Mesodermal cell (in vitro differentiated cells): ENCODE results near the gene MTG1.

Experiments used
- H3K27ac ChIP-seq: 2 replicates; pipeline ENCODE4 v1.7.0; 2013; ENCODE audit warnings: mild to moderate bottlenecking, low read depth, low read length, moderate library complexity; ENCODE audit not compliant: severe bottlenecking
- H3K36me3 ChIP-seq: 2 replicates; pipeline ENCODE4 v1.7.1; 2013; ENCODE audit warnings: mild to moderate bottlenecking, low read length, moderate library complexity; ENCODE audit not compliant: control insufficient read depth, insufficient read depth
- H3K4me1 ChIP-seq: one replicate; pipeline ENCODE4 v1.7.1; 2013; ENCODE audit warnings: mild to moderate bottlenecking, low read length; ENCODE audit not compliant: insufficient read depth, control insufficient read depth, poor library complexity, severe bottlenecking
- H3K4me3 ChIP-seq: 2 replicates; pipeline ENCODE4 v1.7.0; 2013; ENCODE audit warnings: low read length, control low read depth, mild to moderate bottlenecking; ENCODE audit not compliant: insufficient read depth, poor library complexity, severe bottlenecking; ENCODE audit errors: extremely low read depth
- H3K9me3 ChIP-seq: 2 replicates; pipeline ENCODE4 v1.7.1; 2013; ENCODE audit warnings: mild to moderate bottlenecking, low read length, moderate library complexity; ENCODE audit not compliant: control insufficient read depth
- WGBS, 2 experiments: methylation state at CpG; one replicate each; pipeline ENCODE4 v1.1.5; 2013; ENCODE audit warnings: missing lambda C conversion rate in 2 of 2; ENCODE audit not compliant: insufficient coverage in 2 of 2; 5-methylcytosine and 5-hydroxymethylcytosine counted together

The MTG1 gene

DNA sequence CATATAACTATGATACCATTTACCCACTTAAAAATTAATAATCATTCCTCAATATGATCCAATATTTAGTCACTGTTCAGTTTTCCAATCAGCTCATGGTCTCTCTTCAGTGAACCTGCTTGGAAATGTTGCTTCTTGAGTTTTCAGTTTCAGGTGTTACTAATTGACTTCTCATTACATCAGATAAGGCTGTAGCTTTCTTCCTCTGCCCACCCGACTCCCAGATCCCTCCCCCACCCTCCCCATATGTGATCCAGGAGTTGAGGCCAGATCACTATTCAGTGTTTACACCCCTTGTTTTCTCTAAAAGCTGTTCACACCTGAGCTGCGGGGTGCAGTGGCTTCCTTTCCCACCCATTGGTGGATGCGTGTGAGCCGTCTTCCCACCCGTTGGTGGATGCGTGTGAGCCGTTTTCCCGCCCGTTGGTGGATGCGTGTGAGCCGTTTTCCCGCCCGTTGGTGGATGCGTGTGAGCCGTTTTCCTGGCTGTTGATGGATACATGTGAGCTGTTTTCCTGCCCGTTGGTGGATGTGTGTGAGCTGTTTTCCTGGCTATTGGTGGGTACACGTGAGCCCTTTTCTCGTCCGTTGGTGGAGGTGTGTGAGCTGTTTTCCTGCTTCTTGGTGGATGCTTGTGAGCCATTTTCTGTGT lies 3.2 kb upstream of the MTG1 start:
- no peak overlapping the region for H3K4me3 ChIP-seq
- no peak overlapping the region for H3K27ac ChIP-seq
- 86 to 95% methylated on average over 15 to 17 of the region's 19 CpGs for WGBS, 2 experiments

DNA sequence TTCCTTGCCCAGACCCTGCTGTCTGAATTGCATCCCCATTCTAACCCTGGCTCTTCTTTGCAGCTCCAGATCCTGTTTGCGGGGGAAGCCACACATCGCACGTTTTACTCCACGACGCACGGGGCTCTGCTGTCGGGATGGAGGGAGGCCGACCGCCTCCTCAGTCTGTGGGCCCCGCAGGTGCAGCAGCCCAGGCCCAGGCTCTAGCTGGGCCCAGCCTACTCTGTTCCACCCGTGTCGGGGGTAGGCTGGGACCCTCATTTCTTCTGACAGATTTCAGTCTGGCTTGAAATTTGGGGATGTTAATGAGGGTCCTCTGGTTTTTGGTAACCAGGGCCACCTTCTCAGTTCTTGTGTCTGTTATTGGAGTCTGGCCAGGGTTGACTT lies 2.7 kb upstream of the MTG1 start:
- Histone ChIP-seq H3K4me3 (no peak overlapping the region), H3K36me3 (peaks cover 15% of the 10 kb centered on the region), H3K4me1 (peaks cover 12% of the 10 kb centered on the region), H3K27ac (no peak overlapping the region), H3K9me3 (no peaks in the 10 kb centered on the region)
- WGBS, 2 experiments = 95 to 96% methylated on average over 11 to 12 of the region's 12 CpGs

More for the DNA sequence above, 3.2 kb upstream of the MTG1 start:
- Histone ChIP-seq H3K9me3 (no peaks in the 10 kb centered on the region), H3K36me3 (peaks cover 10% of the 10 kb centered on the region), H3K4me1 (peaks cover 11% of the 10 kb centered on the region)

DNA sequence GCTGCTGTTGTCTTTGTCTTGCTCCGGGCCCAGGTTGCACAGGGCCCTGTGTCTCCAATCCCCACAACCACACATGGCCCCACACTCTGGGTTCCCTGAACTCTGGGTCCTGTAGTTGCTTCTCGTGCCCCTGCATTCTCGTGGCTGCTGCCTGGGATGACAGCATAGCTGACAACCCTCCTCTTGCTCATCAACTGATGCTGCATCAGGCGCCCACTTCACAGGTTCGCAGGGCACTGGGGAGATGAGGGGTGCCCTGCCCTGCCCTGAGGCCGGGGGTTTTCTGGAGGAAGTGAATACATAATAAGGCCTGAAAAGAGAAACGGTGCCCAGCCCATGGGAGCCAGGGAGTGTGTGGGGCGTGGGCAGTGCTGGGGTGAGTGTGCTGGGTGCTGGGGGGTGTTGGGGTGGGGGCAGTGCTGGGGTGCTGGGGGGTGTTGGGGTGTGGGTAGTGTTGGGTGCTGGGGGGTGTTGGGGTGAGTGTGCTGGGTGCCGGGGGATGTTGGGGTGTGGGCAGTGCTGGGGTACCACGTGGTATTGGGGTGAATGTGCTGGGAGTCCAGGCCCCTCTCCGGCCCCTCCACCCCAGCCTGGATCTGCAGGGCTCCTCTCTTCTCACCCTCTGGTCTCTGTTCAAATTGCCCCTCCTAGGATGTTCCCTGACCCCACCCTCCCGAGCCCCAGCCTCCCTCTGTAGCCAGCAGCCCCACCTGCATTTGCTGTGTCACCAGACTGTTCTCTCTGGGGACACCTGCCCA lies 2.0 kb upstream of the MTG1 start:
- peaks cover 12% of the 10 kb centered on the region for H3K4me1 ChIP-seq
- no peak overlapping the region for H3K27ac ChIP-seq
- 78 to 91% methylated on average over 5 to 9 of the region's 12 CpGs for WGBS, 2 experiments
- H3K9me3 ChIP-seq = no peaks in the 10 kb centered on the region
- peaks cover 21% of the 10 kb centered on the region for H3K36me3 ChIP-seq
- H3K4me3 ChIP-seq = no peak overlapping the region

DNA sequence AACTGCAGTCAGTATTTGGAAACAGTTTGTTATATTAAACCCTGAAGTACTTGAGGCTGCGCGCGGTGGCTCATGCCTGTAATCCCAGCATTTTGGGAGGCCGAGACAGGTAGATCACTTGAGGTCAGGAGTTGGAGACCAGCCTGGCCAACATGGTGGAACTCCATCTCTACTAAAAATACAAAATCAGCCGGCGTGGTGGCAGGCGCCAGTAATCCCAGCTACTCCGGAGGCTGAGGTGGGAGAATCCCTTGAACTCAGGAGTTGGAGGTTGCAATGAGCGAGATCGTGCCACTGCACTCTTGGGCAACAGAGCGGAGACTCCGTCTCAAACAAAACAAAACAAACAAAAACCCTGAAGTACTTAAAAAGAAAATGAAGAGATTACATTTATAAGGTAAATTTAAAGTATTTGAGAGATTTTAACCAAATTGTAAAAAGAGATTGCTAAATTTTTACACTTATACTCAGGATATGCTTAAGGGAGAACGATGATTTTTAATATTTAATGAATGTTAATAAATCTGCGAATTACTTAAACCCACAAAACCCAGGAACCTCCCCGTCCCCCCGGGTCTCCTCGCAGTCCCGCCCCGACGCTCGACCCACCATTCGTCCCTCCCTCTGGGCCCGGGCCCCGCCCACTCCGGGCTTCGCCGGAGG lies 425 bp upstream of the MTG1 start:
- 30 to 60% methylated on average over 8 to 13 of the region's 27 CpGs for WGBS, 2 experiments
- H3K4me3 ChIP-seq = peak overlapping the region; percentile 68

DNA sequence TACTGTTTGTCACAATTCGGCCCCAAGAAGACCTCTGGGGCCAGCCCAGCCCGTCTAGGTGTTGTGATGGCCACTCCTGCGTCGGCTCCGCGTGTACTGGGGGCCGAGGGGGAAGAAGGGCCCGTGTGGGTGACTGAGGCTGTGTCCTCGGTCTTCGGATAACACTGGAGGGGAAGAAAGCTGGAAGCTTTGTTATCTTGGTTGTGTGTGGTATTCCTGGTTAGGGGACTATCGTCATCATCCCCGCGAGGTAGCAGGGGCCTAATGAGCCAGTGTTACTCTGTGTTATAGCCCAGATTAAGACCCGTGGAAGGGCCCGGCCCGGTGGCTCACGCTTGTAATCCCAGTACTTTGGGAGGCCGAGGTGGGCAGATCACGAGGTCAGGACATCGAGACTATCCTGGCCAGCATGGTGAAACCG lies 854 bp downstream of the MTG1 start:
- peaks cover 12% of the 10 kb centered on the region for H3K4me1 ChIP-seq
- H3K9me3 ChIP-seq = no peaks in the 10 kb centered on the region
- peak overlapping the region; percentile 84 for H3K27ac ChIP-seq
- 37 to 57% methylated on average over 13 to 21 of the region's 21 CpGs for WGBS, 2 experiments
- H3K36me3 ChIP-seq = peaks cover 42% of the 10 kb centered on the region
- H3K4me3 ChIP-seq = peak overlapping the region; percentile 68

More for the DNA sequence above, 425 bp upstream of the MTG1 start:
- Histone ChIP-seq H3K4me1 (peaks cover 12% of the 10 kb centered on the region), H3K27ac (peak overlapping the region; percentile 84), H3K9me3 (no peaks in the 10 kb centered on the region), H3K36me3 (peaks cover 35% of the 10 kb centered on the region)

DNA sequence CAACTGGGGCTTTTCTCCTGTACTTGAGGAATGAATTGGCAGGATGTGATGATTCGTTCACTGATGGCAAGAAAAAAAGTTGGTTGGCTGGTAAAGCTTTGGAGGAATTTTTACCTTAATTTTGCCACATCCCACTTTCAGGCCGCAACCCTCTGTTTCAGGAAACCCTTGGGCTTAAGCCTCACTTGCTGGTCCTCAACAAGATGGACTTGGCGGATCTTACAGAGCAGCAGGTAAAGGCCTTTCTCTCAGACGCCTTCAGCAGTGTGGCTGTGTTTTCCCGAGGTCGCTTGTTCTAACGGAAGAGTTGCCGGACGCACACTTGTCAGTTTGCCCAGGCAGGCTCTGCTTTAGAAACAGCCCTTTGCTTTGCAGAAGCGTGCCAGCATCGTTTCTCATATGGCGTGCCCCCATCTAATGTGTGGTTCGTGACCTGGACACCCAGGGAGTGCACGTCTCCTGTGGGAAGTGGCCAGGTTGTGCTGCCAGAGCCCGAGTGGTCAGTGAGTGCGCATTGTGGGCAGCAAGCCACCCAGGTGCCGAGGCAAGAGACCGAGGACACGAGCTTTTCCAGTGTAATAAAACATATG lies 2.2 kb downstream of the MTG1 start:
- WGBS, 2 experiments = 96% methylated on average over 13 to 16 of the region's 19 CpGs
- no peak overlapping the region for H3K27ac ChIP-seq

DNA sequence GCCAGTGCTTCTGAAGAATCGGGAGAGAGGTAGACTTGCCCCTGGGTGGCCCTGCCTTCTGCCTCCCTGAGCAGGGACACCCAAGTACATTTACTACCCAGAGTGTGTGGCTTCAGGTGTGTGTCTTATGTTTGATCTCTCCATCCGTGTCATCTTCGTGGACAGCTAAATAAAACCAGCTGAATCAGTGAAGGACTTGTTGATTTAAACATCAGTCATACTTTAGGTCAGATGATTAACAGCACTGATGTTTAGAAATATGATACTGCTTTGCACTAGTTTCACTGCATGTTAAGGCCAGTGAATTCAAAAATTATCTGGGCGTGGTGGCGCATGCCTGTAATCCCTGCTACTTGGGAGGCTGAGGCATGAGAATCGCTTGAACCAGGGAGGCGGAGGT lies 4.0 kb downstream of the MTG1 start:
- H3K36me3 ChIP-seq = peaks cover 71% of the 10 kb centered on the region
- H3K9me3 ChIP-seq = no peaks in the 10 kb centered on the region
- H3K4me1 ChIP-seq = peaks cover 21% of the 10 kb centered on the region
- no peak overlapping the region for H3K4me3 ChIP-seq
- H3K27ac ChIP-seq = no peak overlapping the region
- WGBS, 2 experiments = 97 to 98% methylated on average over 6 to 7 of the region's 7 CpGs

More for the DNA sequence above, 2.2 kb downstream of the MTG1 start:
- H3K4me1 ChIP-seq = peaks cover 12% of the 10 kb centered on the region
- peaks cover 53% of the 10 kb centered on the region for H3K36me3 ChIP-seq
- no peak overlapping the region for H3K4me3 ChIP-seq
- H3K9me3 ChIP-seq = no peaks in the 10 kb centered on the region

DNA sequence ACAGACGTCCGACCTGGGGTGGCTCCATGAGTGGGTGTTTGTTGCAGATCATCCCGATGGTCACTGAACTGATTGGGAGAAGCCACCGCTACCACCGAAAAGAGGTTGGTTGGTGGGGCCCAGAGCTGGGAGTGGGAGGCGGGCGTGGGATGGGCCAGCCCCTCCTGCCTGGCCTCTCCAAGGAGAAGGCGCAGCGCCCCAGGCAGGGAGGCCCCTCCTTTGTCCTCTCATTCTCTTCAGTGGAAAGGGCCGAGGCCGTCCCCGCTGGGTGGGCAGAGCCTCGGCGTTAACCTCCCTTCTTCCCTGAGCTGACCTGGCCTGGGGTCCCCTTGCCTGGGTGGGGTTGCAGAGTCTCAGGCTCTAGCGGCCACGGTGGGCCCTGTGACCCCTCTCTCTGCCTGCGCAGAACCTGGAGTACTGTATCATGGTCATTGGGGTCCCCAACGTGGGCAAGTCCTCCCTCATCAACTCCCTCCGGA lies 5.2 kb downstream of the MTG1 start:
- 96 to 97% methylated on average over 17 of the region's 19 CpGs for WGBS, 2 experiments
- H3K27ac ChIP-seq = no peak overlapping the region
- H3K9me3 ChIP-seq = no peaks in the 10 kb centered on the region
- H3K36me3 ChIP-seq = peaks cover 82% of the 10 kb centered on the region
- no peak overlapping the region for H3K4me3 ChIP-seq
- peaks cover 21% of the 10 kb centered on the region for H3K4me1 ChIP-seq

DNA sequence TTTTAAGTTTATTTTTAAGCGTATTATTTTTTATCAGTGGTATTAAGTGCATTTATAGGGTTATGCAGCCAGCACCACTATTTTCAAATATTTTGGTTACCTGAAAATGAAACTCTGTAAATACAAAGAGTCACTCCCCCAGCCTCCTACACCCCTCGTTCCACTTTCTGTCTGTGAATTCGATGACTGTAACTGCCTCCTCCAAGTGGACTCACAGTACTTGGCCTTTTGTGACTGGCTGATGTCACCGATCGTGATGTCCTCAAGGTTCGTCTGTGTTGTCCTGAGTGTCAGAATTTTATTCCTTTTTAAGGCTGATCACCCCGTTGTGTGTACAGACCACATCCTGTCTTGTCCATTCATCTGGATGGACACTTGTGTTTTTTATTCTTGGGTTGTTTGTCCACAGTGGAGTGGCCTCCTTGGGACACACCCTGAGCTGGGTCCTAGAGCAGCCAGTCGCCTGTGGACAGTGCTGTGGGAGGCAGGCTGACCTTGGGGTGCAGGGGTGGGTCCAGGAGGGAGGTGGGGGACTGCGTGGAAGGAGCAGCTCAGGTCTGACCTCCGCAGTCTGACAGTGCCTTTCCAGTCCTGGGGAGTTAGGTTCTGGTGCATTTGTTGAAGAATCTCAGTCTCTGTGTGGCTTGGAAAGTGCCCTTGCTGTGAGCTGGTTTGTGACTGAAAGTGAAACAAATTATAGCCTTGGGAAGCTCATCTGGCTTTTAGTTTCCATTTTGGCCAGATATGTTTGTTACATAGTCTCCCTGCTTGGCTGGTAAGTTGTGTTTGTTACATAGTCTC lies 6.9 kb downstream of the MTG1 start:
- Histone ChIP-seq H3K9me3 (no peaks in the 10 kb centered on the region), H3K4me1 (peaks cover 9% of the 10 kb centered on the region), H3K4me3 (no peak overlapping the region), H3K36me3 (peaks cover 94% of the 10 kb centered on the region), H3K27ac (no peak overlapping the region)
- 93 to 97% methylated on average over 7 of the region's 10 CpGs for WGBS, 2 experiments

DNA sequence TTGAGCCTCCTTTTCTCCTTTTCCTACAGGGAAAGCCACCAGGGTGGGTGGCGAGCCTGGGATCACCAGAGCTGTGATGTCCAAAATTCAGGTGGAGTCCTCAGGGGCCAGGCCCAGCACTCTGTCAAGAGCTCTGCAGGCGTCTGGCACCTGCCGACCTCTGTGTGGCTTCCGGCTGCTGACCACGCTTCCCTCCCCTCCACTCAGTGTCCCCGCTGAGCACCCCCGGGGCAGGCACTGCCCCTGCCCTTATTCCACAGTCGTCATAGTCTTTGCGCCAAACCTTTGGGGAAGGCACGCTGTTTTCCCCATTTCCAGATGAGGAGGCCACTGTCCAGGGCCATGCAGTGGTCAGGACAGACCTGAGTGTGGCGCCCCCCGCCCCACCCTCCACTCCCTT lies 7.5 kb downstream of the MTG1 start:
- no peak overlapping the region for H3K27ac ChIP-seq
- no peaks in the 10 kb centered on the region for H3K9me3 ChIP-seq
- H3K4me3 ChIP-seq = no peak overlapping the region
- 96 to 97% methylated on average over 8 to 10 of the region's 12 CpGs for WGBS, 2 experiments
- H3K4me1 ChIP-seq = peaks cover 9% of the 10 kb centered on the region
- peaks cover 93% of the 10 kb centered on the region for H3K36me3 ChIP-seq
